Psoas muscle (tissue), 8 donors: ENCODE results near the gene GTF2IRD1. TPM values are rescaled to one million over a fixed set of nuclear protein-coding genes. Genes with fewer than 3 reads are reported as not detected.
"Not testable (repeated sequence)": the region's sequence is repeated elsewhere in the genome, so short reads cannot be mapped to it uniquely, and the experiment has no call there.

ENCODE experiments used
- ATAC-seq, 4 donors: fragments of 200-7000 bp; cut with Tn5 transposase; one replicate each; pipeline ENCODE4 v1.9.1; 2020; ENCODE audit warnings: moderate library complexity in 3 of 4, mild to moderate bottlenecking in 2 of 4
- DNase-seq, 2 donors: peaks; one replicate each; pipeline ENCODE4 v3.0.0-alpha.2; 2020
- H3K27ac ChIP-seq: fragments of 200-600 bp; one replicate; pipeline ENCODE4 v1.8.0; 2022
- H3K27me3 ChIP-seq, 3 donors: fragments of 200-600 bp in 1 of 3; one replicate each; pipeline versions ENCODE4 v1.6.1 to v1.8.0; 2013 to 2022; ENCODE audit warnings: low read length in 2 of 3, mild to moderate bottlenecking in 2 of 3, moderate library complexity in 1 of 3; ENCODE audit not compliant: insufficient read depth in 3 of 3
- H3K36me3 ChIP-seq, 2 donors: fragments of 200-600 bp in 1 of 2; one replicate each; pipeline versions ENCODE4 v1.6.1 to v1.8.0; 2013 to 2022; ENCODE audit warnings: low read depth in 1 of 2, mild to moderate bottlenecking in 1 of 2, moderate library complexity in 1 of 2; ENCODE audit not compliant: insufficient read depth in 1 of 2
- H3K4me1 ChIP-seq: fragments of 200-600 bp; one replicate; pipeline ENCODE4 v1.8.0; 2022
- H3K4me3 ChIP-seq: fragments of 200-600 bp; one replicate; pipeline ENCODE4 v1.8.0; 2022; ENCODE audit warnings: mild to moderate bottlenecking
- H3K9me3 ChIP-seq: fragments of 200-600 bp; one replicate; pipeline ENCODE4 v1.8.0; 2022
- WGBS, 3 donors: extraction: QIAGEN DNeasy Blood & Tissue Kit; methylation state at CpG; one replicate each; pipeline versions ENCODE4 v1.1.6 to v1.1.7; 2013; 5-methylcytosine and 5-hydroxymethylcytosine counted together
- intact Hi-C, 2 donors: fragments of 100-400 bp; cut with DNase I; formaldehyde crosslinking; loops; one replicate each; pipeline versions ENCODE4 v1.11.0 to v1.14.2; 2022
- polyA plus RNA-seq, 3 donors: library from polyadenylated mRNA; stranded (reverse); fragments of 200-250 nt; gene quantifications; one replicate each; pipeline ENCODE4 v1.2.3, GENCODE V29; 2013
- total RNA-seq, 4 donors: library from RNA; stranded (reverse); fragmentation: NEBNext Ultra II Directional in 2 of 4; extraction: Animal tissue kit (Norgen Biotek cat#: 25700) in 2 of 4; gene quantifications; one replicate each; pipeline versions ENCODE4 v1.2.1 to v1.2.4, GENCODE V29; 2021 to 2023
- TF ChIP-seq, protein P1 (sequence below): fragments of 200-600 bp; IDR thresholded peaks from one replicate; pipeline ENCODE4 v1.8.0; 2022; ENCODE audit warnings: antibody characterized with exemption
- donor health status: healthy with polysubstance abuse.
- donor health status: DM: no; HTN: no; CAD: no; lungs with moderate emphysema.
- donor health status: Bipolar disorder and iron deficiency.
- donor health status: healthy.
- donor health status: DM: yes; HTN: yes; CAD: no.
- donor health status: DM: no; HTN: no; CAD: no.
- donor health status: DM: no; HTN: no; CAD: no.
- donor health status: DM: yes; HTN: yes; CAD: no.

GTF2IRD1 gene
- total and polyA plus RNA-seq, 7 donors, result 40.5 to 149 (median 61.7) TPM

DNA sequence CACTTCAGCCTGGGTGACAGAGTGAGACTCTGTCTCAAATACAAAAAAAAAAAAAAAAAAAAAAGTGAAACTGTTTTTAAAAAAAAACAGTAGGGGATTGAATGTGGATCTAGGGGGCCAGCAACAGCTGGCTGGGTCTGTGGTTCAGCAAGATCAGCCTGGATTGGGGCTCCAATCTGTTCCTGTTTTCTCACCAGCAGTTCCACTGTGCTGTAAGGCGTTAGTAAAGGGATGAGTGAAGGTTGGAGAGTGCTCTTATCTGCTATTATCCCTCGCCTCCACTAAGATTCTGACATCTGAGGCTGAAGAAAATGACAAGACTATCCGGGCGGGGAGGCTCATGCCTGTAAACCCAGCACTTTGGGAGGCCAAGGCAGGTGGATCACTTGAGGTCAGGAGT lies 41.6 kb upstream of the GTF2IRD1 start:
- Histone ChIP-seq H3K4me1 (peaks cover 2% of the 10 kb centered on the region), H3K36me3 (no peaks in the 10 kb centered on the region), H3K4me3 (no peak overlapping the region), H3K27me3 (no peaks in the 10 kb centered on the region), H3K9me3 (no peaks in the 10 kb centered on the region), H3K27ac (no peak overlapping the region)
- 38 to 60% (median 56%) methylated on average over 4 of the region's 4 CpGs for WGBS, 3 donors
- ATAC-seq (no peak), DNase-seq (no peak)
- intact Hi-C loops, result loop anchor here in 1 of 2 donors (10.0 kb wide), 2 partner anchors 133 to 633 kb away; no protein-coding TSS in a partner anchor
- TF ChIP-seq, protein P1, sequence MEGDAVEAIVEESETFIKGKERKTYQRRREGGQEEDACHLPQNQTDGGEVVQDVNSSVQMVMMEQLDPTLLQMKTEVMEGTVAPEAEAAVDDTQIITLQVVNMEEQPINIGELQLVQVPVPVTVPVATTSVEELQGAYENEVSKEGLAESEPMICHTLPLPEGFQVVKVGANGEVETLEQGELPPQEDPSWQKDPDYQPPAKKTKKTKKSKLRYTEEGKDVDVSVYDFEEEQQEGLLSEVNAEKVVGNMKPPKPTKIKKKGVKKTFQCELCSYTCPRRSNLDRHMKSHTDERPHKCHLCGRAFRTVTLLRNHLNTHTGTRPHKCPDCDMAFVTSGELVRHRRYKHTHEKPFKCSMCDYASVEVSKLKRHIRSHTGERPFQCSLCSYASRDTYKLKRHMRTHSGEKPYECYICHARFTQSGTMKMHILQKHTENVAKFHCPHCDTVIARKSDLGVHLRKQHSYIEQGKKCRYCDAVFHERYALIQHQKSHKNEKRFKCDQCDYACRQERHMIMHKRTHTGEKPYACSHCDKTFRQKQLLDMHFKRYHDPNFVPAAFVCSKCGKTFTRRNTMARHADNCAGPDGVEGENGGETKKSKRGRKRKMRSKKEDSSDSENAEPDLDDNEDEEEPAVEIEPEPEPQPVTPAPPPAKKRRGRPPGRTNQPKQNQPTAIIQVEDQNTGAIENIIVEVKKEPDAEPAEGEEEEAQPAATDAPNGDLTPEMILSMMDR, result no peak

GRCh38 chr7:74412603-74413002 lies 41.1 kb upstream of the GTF2IRD1 start:
- WGBS, 3 donors, result 82 to 90% (median 89%) methylated on average over 3 of the region's 3 CpGs
- no peaks in the 10 kb centered on the region for H3K36me3 ChIP-seq
- no peaks in the 10 kb centered on the region for H3K27me3 ChIP-seq
- ATAC-seq (no peak), DNase-seq (no peak)
- no peaks in the 10 kb centered on the region for H3K9me3 ChIP-seq
- no peak overlapping the region for H3K27ac ChIP-seq
- peaks cover 8% of the 10 kb centered on the region for H3K4me1 ChIP-seq
- no peak overlapping the region for H3K4me3 ChIP-seq
- intact Hi-C loops, result loop anchor here in 1 of 2 donors (10.0 kb wide), 2 partner anchors 132 to 632 kb away; no protein-coding TSS in a partner anchor
- TF ChIP-seq, protein P1, result no peak

GRCh38 chr7:74414595-74415333 lies 38.9 kb upstream of the GTF2IRD1 start:
- not testable (repeated sequence) for H3K36me3 ChIP-seq, H3K4me1 ChIP-seq, H3K27me3 ChIP-seq, H3K4me3 ChIP-seq, H3K9me3 ChIP-seq, DNase-seq, ATAC-seq, H3K27ac ChIP-seq
- no CpG with 5 or more reads among the region's 7 CpGs for WGBS, 3 donors
- intact Hi-C loops, result loop anchor here (5.0 to 10.0 kb wide), 3 partner anchors 38 to 630 kb away; partner anchors contain the start of gene GTF2IRD1 (in 1 of the 2)

GRCh38 chr7:74417419-74417971 lies 36.2 kb upstream of the GTF2IRD1 start:
- Histone ChIP-seq H3K27me3 (no peaks in the 10 kb centered on the region), H3K36me3 (no peaks in the 10 kb centered on the region), H3K9me3 (no peaks in the 10 kb centered on the region), H3K27ac (no peak overlapping the region), H3K4me3 (no peak overlapping the region), H3K4me1 (peaks cover 9% of the 10 kb centered on the region)
- WGBS, 3 donors, result 18 to 22% (median 21%) methylated on average over 16 of the region's 16 CpGs
- DNase-seq (peak; percentile 68 to 81), ATAC-seq (peak; percentile 95 to 98 (median 97))
- intact Hi-C loops, result loop anchor here (1.0 to 10.0 kb wide), 5 partner anchors 16 to 627 kb away; partner anchors contain the start of gene GTF2IRD1 (in 1 of the 2)
- TF ChIP-seq, protein P1, result peak; percentile 99

GRCh38 chr7:74418076-74418475 lies 35.6 kb upstream of the GTF2IRD1 start:
- Histone ChIP-seq H3K27me3 (no peaks in the 10 kb centered on the region), H3K4me3 (no peak overlapping the region), H3K9me3 (no peaks in the 10 kb centered on the region), H3K4me1 (peaks cover 9% of the 10 kb centered on the region), H3K36me3 (no peaks in the 10 kb centered on the region), H3K27ac (no peak overlapping the region)
- intact Hi-C loops, result loop anchor here (5.0 to 10.0 kb wide), 3 partner anchors 34 to 627 kb away; partner anchors contain the start of gene GTF2IRD1 (in 1 of the 2)
- WGBS, 3 donors, result 79 to 83% (median 82%) methylated on average over 8 of the region's 8 CpGs
- TF ChIP-seq, protein P1, result no peak
- DNase-seq (no peak), ATAC-seq (peak in 2 of 4 donors; percentile 11 to 12)
